HPDE6-E6E7 (cell line): Measurements from ENCODE around the gene FAIM2.

Source experiments
- DNase-seq: peaks from one replicate; pipeline ENCODE4 v3.0.0; 2011; ENCODE audit warnings: missing footprints; ENCODE audit errors: extremely low spot score

Gene FAIM2

GRCh38 chr12:49824416-49824815 lies 79.3 kb downstream of the FAIM2 start:
- DNase-seq = no peak

- no peak for DNase-seq
Observed at GRCh38 chr12:49823951-49824350, 79.7 kb downstream of the FAIM2 start.

DNA sequence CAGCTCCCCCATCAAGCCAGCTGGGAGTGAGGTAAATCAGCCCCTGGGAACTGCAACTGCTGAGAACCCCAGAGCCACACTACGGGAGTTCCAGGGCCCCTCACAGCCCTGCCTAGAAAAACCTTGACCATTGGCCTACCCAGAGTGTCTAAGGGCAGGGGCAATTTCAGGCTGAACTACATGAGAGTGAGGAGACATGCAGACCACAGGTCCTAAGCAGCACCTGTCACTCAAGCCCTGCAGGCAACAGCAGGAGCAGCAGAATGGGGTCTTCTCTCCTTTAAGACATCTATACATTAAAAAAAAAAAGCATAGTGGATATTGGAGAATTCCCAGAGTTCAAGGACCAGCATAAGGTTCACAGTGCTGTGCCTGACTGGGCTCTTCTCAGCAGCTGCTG lies 80.3 kb downstream of the FAIM2 start:
- no peak for DNase-seq

DNA sequence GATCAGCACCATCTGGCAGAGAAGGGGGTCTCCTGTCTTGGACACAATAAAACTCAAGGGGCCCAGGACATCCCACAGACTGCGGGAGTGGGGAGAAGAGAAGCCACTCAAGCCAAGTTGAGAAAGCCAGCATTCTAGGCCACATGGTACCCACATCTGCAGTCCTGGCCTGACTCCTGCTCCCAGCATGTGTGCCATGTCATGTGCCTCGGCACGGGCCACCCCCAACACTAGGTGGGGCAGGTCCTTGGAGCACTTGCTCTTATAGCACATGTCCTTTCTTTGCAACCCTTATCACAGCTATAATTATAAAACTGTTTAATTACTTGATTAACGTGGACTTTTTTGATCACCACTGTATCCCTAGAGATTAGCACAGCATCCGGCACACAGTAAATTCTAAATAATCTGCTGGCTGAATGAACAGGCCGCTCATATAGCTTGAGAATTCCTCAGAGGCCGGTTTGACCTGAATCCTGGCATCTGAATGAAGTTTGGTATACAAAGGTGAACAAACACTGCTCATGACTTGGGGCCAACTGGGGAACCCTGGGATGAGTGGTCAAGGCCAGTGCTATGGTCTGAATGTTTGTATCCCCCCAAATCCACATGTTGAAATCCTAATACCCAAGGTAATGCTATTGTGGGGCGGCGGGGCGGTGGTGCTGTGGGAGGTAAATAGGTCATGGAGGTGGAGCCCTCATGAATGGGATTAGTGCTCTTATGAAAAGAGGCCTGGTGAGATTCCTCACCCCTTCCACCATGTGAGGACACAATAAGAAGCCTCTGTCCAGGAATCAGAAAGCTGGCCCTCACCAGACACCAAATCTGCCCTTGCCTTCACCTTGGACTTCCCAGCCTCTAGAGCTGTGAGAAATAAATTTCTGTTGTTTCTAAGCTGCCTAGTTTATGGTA lies 82.1 kb downstream of the FAIM2 start:
- DNase-seq = no peak

DNA sequence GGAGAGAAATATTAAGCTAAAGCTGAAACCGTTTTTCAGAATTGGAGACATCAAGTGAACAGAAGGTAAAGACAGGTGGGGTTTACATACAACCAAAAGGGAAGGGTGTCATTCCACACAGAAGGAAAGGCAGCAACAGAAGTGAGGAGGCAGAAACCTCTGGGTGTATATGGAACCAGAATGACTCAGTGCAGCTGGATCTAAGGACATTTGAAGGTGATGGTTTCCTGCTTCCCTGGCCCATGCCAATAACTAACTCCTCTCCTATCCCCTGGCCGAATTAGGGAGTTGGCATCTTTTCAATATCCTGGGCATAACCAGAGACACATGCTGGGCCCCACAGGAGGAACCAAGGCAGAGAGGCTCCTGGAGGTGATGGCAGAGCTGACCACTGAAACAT lies 83.9 kb downstream of the FAIM2 start:
- DNase-seq = no peak

DNA sequence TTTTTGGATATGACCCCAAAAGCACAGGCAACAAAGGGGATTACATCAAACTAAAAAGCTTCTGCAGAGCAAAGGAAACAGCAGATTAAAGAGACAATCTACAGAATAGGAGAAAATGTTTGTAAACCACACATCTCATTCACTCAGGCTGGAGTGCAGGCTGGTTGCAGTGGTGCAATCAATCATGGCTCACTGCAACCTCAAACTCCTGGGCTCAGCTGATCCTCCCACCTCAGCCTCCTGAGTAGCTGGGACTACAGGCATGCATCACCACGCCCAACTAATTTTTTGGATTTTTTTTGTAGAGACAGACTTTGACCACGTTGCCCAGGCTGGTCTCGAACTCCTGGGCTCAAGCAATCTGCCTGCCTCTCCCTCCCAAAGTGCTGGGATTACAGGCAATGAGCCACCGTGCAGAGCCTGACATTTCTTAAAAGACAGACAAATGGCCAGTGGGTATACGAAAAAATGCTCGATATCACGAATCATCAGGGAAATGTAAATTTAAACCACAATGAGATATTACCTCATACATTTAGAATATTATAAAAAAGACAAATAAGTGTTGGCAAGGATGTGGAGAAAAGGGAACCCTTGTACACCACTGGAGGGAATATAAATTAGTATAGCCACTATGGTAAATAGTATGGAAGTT lies 85.3 kb downstream of the FAIM2 start:
- no peak for DNase-seq
